Suppressor macrophage (primary cell): ENCODE data around the gene SLC13A3.

Experiments
- DNase-seq, 4 experiments: peaks; one replicate each; pipeline ENCODE4 v3.0.0-alpha.2; 2020 to 2022

SLC13A3 gene

DNA sequence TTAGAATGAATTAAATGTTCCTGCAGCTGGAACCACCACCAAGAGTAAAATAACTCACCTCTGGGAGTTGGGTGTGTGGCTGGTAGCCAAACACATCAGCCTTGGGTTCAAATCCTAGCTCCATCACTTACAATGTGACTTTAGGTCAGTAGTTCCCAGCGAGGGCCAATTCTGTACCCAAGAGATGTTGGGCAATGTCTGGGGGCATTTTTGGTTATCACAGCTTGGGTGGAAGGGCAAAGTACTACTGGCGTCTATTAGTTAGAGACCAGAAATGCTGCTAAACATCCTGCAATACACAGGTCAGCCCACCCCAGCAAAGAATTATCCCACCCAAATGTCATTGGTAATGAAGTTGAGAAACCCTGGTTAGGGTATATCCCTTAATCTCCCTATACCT lies 48.8 kb downstream of the SLC13A3 start:
- no peak for DNase-seq

GRCh38 chr20:46601603-46602122 lies 49.6 kb downstream of the SLC13A3 start:
- DNase-seq: no peak

- DNase-seq: no peak
These were observed 50.9 kb downstream of the SLC13A3 start for GRCh38 chr20:46600286-46600752.

DNA sequence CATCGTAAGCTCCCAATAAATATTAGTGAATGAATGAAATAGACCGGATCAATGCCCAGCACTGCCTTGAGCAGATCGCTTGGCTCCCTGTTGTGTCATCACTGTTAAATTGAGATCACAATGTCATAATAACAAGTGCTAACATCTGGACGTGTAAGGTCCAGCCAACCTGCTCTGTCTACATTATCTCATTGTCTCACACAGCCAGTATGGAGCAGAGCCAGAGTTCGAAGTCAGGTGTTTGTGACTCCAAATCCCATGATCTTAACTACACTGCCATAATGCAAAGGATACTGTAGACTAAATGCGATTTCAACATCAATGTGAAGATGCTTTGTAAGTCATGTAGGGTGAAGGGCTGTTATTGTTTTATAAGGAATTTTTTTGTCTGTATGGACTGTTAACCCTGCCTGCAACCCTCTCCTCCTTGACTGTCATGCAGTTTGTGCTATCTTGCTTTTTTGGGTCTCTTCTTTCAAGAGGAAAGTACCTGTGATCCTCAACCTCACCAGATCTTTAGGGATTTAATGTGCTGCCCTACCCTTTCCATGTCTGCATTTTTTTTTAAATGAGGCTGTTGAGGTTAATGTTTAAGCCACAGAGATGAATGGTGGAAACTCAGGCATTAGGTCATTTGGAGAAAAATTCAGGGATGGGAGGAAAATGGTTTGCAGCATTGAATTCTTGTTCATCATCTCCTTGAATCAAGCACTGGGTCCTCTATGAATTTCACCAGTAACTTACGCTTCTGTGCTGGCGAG lies 51.9 kb downstream of the SLC13A3 start:
- DNase-seq: no peak

DNA sequence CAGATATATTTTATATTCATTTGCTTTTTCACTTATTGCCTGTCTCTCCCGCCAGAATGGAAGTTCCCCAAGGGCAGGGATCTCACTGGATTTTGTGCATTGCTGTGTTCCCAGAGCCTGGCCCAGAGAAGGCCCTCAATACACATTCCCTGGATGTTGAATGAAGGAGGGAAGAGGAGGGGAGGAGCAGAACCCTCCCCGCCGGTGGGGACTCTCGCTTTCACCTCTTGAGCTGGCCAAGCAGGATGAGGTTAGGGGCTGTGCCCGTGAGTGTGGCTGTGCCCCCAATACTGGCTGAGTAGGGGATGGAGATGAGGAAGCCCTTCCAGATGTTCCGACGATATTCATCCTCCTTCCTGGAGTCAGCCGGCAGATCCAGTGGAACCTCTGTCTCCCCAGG lies 55.3 kb downstream of the SLC13A3 start:
- no peak for DNase-seq

GRCh38 chr20:46594725-46595124 lies 56.5 kb downstream of the SLC13A3 start:
- no peak for DNase-seq

DNA sequence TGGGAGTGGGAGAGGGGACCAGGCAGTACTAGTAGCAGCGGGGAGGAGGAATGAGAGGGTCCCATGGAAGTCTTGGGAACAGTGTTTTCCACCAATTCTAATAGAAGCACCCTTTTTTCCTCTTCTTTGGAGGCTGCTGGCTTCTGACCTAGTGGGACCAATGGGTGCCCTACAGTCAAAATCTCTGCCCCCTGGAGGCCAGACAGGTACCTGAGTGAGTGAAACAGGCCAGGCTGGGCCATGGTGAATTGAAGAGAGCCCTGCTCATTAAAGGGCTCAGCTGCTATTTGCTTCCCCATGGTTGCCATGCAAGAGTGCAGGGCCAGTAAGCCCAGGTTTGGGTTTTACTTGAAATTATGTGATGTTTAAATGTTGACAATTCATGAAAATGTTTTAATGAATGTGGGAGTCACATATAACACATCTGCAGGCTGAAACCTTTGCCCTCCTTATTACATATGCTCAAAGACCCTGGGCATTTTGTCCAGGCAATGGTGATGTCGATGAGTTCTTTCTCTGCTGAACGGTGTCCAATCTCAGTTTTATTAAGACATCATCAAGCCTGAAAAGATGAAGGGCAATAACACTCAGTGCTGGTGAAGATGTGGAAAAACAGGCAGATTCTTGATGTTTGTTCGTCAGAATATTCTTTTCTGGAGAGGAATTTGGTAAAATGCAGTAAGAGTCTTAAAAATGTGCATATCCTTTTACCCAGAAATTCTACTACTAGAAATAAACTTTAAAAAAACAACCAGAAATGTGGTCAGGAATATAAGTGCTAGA lies 58.5 kb downstream of the SLC13A3 start:
- peak in 2 of 4 experiments; percentile 40 to 52 for DNase-seq

- no peak for DNase-seq
These were observed 60.8 kb downstream of the SLC13A3 start for GRCh38 chr20:46590443-46590842.

DNA sequence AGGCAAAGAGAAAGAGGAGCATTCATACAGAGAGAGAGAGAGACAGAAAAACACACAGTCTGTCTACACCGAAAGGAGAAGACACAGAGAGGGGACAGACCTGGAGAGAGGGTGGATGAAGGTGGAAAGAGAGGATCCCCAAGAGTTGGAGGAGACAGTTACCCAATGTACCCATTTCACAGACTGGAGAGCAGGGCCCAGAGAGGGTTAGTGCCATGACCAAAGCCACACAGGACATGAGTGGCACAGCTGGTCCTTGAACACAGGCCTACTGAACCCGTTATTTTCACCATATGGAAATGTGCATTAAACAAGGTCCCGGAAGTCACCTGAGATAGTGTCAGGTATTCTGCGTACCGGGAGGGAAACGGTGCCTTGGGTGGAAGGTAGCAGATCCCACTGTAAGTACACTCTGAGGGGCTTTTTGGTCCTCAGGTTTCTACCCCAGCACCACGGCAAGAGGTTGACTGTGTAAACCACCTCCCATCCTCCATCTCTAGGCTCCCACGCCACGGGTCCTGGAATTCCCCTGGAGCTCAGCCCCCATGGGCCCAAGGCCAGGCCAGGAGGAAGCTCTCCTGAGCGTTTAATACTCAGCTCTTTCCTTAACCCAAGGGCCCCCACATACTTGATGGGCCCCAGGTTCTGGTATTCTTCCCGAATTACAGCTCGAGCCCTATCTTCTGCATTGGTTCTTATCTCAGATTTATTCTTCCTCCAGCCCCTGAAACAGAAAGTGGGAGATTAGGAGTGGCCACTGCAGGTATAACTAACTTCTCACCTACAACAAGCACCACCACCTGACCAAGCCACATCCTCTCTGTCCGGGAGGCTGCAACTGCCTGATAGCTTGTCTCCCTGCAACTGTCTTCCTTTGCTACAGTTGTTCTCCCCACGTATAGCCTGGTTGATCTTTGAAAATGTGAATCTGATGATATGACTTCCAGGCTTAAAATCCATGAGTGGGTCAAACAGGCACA lies 62.4 kb downstream of the SLC13A3 start:
- no peak for DNase-seq

- DNase-seq: no peak
These were observed 63.3 kb downstream of the SLC13A3 start for GRCh38 chr20:46587986-46588385.

DNA sequence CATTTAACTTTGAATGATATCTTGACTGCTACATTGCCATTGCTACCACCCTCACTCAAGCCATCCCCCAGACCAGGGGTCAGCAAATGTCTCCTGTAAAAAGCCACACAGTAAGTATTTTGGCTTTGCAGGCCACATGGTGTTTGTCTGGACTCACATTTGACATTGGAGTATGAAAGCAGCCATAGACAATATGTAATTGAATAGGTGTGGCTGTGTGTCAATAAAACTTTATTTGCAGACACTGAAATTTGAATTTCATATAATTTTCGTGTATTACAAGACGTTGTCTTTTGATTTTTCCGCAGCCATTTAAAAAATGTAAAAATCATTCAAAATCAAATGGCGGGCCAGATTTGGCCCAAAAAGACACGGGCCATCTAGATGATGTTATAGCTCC lies 64.5 kb downstream of the SLC13A3 start:
- no peak for DNase-seq

DNA sequence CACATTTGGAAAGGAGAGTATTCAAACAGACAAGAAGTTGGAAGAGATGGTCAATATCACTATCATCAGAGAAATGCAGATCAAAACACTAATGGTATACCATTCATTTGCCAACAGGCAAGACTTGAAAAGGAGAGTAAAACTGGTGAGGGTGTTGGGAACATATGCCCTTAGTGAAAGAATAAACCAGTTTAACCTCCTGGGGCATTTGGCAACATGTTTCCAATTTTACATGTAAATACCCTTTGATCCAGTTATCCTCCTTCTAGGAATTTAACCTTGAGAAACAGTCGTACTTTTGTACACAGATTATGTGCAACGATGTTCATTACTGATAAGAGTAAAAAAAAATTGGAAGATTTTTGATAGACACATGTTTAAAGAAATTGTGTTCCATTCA lies 66.8 kb downstream of the SLC13A3 start:
- DNase-seq: no peak

- DNase-seq: no peak
These were observed 67.6 kb downstream of the SLC13A3 start for GRCh38 chr20:46583411-46584214.

DNA sequence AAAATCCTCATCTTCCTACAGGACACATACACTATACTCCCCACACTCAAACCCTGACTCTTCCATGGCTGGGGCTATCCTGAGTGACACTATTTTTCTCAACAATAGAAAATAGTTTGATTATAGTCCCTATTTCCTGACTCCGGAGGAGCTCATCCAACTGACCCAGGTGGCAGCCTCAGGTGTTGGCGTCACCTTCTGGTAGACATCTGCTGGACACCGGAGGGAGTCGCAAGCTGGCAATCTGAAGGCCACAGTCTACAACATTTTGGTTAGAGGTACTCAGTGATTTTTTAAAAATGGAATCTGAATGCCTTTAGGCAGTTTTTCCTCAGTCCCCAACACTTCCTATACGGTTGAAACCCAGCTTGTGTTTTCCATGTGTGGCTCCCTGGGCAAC lies 68.6 kb downstream of the SLC13A3 start:
- no peak for DNase-seq

DNA sequence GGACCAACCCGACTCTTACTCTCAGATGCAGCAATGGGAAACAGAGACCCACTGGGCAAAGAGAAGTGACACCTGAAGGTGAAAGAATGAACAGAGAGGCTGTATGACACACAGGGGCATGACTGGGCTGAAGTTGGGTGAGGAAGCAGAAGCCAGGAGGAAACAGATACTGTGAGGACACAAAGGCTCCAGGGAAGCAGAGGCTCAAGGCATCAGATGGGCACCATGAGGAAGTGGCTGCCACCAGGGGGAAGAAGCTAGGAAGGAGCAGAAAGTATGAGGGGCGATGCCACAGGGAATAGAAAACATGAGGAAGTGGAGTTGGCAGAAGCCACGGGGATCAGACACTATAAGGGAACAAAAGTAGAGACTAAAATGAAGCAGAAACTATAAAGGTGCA lies 69.9 kb downstream of the SLC13A3 start:
- peak; percentile 42 to 67 (median 64) for DNase-seq

DNA sequence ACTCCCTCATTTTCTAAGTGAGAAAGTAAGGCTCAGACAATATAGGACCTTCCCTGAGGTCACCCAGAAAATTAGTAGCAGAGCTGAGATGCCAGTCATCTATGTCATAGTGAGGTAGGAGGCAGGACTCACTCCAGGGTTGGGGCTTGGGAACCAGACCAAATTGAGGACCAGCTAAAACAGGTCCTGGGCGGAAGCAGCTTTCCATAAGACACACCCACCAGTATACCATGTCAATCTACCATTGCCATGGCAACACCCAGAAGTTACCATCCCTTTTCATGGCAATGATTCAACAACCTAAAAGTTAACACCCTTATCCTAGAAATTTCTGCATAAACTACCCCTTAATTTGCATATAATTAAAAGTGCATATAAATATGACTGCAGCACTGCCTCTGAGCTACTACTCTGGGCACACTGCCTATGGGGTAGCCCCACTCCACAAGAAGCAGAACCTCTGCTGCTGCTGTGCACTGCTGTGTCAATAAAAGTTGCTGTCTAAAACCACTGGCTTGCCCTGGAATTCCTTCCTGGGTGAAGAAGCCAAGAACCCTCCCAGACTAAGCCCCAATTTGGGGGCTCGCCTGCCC lies 70.5 kb downstream of the SLC13A3 start:
- no peak for DNase-seq

DNA sequence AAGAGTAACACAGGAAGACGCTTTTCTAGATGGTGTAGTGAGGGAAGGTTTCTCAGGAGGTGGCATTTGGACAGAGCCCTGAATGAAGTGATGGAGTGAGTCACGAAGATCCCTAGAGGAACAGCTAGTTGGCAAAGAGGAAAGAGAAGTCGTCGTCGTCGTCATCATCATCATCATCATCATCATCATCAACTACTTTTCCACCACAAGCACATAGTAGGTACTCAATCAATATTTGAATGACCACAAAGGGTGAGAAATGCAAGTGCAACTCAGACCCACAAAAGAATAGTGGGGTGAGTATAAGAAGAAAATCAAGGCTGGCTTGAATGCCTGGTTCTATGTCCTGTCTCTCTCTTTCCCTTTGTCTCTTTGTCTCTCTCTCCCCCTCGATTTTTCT lies 72.5 kb downstream of the SLC13A3 start:
- DNase-seq: no peak

- DNase-seq: no peak
These were observed 74.4 kb downstream of the SLC13A3 start for GRCh38 chr20:46576774-46577395.

GRCh38 chr20:46575937-46576461 lies 75.3 kb downstream of the SLC13A3 start:
- peak; percentile 28 to 54 (median 36) for DNase-seq

- DNase-seq: no peak
These were observed 75.9 kb downstream of the SLC13A3 start for GRCh38 chr20:46575394-46575793.
